GM21528 (cell line): ENCODE results near the gene DPPA3.
"Not testable (repeated sequence)": the region's sequence is repeated elsewhere in the genome, so short reads cannot be mapped to it uniquely, and the experiment has no call there.

Source experiments
- ATAC-seq: cut with Tn5 transposase; IDR thresholded peaks from one replicate; pipeline ENCODE4 v1.9.1; 2021; ENCODE audit warnings: mild to moderate bottlenecking, moderate library complexity; ENCODE audit not compliant: unreplicated experiment, low FRiP score

Gene DPPA3

DNA sequence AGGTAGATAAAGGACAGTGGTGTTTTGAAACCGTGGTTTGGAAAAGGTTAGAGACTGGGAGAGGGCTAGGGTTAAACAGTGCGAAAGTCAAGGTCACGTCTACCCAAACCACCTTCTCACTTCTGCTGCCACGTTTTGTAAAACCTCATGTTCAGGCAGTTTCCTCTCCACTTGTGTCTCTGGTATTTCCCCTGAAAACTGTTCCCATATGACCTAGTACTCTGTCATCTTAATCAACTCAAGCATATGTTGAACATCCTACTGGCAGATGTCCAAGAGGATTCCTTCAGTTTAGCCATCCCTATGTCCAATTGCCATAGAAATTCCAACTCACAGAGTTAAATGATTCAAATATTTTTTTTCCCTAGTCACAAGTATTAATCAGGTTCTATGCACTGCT is 18.5 kb downstream of the DPPA3 start:
- ATAC-seq = no peak

DNA sequence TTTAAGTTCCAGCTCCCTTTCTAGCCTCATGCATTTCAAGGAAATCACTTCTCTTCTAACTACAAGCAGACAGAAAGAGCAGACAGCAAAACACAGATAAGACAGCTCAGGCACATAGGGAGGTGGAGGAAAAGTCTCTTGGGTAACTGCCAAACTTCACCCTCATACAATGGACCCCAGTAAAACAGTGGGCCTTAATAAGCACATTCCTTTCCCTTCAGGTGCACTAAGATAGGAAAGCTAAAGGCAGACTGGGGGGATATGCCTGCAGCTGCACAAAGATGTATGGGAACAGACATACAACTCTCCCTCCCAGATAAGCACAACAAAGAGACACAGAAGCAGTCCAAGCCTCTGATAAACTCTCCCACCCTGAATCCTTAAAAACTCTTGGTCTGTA is 19.8 kb downstream of the DPPA3 start:
- ATAC-seq = not testable (repeated sequence)

DNA sequence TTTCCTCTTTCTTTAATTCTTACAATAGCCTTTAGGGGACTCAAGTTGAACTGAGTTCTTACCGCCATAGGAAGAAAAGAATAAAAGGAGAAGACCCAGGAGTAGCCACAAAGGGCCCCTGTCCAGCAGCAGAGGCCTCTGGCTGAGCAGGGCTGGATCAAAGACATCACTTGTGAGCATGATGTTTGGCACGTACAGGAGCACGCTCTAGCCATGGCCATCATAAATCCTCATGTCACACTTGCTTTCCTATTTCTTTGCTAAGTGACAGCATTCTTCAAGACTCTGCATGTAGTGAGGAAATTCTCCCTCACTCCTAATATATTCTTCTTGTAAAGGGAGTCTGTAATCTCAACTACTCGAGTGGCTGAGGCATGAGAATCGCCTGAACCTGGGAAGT is 20.3 kb downstream of the DPPA3 start:
- no peak for ATAC-seq

DNA sequence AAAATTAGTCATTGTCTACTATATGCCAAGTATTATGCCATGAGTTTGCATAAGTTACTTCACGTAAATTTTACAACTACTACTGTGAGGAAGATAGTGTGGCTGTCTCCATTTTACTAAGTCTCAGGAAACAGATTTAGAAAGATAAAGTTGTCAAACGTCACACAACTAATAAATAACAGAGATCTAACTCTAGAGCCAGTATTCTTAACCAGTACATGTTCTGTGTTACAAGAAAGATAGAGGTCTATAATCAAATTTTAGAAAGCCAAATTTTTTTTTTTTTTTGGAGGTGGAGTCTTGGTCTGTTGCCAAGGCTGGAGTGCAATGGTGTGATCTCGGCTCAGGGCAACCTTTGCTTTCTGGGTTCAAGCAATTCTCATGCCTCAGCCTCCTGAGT is 21.8 kb downstream of the DPPA3 start:
- no peak for ATAC-seq

DNA sequence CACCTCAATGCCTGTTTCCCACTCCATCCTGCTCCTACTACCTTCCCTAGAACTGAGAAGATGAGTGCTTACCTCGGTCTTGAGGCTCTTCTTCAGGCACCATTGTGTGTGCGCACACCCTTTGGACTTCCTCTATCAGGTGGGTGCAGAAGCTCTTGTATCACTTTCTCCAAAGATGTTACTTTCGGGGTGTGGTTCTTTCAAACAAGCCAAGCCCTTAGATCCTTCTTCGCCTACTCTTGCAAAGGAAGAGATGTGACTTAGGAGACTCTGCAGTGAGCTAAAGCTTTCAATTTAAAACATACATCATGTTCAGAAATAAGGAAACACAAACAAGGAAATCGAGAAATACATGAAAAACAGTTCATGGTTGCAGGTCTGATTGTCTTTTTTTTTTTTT is 36.0 kb downstream of the DPPA3 start, which contains the start of gene CLEC4C:
TSS of gene CLEC4C (minus strand) at position 130 of the 400 bp plus-strand sequence. CDS start at position 103, 27 bp downstream.
- no peak for ATAC-seq

DNA sequence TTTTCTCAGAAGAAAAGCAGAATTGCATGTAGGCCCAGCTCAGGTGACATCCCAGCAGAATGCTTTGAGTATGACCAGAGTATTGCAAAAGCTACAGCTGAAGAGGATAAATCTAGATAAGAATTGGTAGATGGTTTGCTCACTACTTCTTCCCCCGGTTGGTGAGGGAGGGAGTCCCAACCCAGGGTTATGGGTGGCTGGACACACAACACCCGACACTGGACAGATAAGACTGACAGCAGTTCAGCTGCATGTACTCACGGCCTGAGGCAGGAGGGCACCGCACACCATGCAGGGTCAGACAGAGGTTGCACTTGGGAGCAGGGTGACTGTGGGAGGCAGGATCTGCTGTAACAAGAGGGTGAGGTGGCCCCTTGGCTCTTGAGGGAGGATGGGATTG is 37.6 kb downstream of the DPPA3 start:
- no peak for ATAC-seq

DNA sequence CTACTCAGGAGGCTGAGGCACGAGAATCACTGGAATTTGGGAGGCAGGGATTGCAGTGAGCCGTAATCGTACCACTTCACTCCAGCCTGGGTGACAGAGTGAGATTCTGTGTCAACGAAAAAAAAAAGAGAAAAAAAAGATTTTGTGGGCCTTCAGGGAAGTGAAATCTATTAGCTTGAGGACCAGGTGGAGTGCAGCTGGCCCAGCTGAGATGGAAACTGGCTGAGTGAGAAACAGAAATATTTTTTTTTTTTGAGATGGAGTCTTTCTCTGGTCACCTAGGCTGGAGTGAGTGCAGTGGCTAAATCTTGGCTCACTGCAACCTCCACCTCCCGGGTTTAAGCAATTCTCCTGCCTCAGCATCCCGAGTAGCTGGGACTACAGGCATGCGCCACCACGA is 38.2 kb downstream of the DPPA3 start:
- no peak for ATAC-seq

DNA sequence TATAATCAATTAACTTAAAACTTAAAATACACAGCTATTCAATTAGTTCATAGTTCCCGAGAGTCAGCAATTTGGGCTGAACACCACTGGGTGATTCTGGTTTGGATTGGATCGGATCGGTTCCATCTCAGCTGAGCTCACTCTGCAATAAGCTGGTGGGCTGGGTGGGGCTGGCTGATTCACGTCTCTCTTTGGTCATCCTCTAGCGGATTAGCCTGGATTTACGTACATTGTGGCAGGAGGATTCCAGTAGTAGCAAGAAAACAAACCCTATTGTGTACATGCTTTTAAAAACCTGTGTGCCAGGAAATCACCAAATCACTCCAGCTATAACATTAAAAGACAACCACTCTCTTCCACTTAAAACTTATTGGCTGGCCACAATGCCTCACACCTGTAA is 39.1 kb downstream of the DPPA3 start:
- ATAC-seq = no peak

DNA sequence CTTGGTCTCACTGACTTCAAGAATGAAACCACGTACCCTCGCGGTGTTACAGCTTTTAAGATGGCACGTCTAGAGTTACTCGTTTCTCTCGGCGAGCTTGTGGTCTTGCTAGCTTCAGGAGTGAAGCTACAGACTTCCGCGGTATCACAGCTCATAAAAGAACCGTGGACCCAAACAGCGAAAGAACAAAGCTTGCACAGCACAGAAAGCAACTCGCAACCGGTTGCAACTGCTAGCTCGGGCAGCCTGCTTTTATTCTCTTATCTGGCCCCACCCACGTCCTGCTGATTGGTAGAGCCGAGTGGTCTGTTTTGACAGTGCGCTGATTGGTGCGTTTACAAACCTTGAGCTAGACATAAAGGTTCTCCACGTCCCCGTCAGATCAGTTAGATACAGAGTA is 40.2 kb downstream of the DPPA3 start:
- ATAC-seq = no peak

DNA sequence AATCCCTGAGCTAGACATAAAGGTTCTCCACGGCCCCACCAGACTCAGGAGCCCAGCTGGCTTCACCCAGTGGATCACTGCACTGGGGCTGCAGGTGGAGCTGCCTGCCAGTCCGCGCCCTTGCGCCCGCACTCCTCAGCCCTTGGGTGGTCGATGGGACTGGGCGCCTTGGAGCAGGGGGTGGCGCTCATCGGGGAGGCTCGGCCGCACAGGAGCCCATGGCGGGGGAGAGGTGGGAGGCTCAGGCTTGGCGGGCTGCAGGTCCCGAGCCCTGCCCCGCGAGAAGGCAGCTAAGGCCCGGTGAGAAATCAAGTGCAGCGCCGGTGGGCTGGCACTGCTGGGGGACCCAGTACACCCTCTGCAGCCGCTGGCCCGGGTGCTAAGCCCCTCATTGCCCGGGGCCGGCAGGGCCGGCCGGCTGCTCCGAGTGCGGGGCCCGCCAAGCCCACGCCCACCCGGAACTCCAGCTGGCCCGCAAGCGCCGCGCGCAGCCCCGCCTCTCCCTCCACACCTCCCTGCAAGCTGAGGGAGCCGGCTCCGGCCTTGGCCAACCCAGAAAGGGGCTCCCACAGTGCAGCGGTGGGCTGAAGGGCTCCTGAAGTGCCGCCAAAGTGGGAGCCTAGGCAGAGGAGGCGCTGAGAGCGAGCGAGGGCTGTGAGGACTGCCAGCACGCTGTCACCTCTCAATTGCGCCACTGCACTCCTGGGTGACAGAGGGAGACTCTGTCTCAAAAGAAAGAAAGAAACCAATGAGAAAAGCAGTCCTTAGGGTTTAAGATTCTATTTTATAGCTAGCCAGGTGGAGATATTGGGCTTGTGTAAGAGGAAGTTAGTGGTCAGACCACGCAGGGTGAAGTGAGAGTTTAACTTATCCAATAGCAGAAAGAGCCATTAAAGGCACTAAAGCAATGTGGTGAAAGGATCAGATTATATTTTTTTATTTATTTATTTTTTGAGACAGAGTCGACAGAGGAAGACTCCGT is 41.0 kb downstream of the DPPA3 start:
- not testable (repeated sequence) for ATAC-seq

DNA sequence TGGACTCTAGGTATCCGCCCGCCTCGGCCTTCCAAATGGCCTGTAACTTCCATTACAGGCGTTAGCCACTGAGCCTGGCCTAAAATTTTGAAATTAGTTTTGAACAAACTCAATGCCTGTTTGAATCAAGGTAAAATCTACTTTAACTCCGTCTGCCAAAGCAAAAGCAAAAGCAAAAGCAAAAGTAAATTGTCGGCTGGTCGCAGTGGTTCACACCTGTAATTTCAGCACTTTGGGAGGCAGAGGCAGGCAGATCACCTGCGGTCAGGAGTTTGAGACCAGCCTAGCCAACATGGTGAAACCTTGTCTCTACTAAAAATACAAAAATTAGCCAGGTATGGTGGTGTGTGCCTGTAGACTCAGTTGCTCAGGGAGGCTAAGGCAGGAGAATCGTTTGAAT is 44.4 kb downstream of the DPPA3 start:
- not testable (repeated sequence) for ATAC-seq

DNA sequence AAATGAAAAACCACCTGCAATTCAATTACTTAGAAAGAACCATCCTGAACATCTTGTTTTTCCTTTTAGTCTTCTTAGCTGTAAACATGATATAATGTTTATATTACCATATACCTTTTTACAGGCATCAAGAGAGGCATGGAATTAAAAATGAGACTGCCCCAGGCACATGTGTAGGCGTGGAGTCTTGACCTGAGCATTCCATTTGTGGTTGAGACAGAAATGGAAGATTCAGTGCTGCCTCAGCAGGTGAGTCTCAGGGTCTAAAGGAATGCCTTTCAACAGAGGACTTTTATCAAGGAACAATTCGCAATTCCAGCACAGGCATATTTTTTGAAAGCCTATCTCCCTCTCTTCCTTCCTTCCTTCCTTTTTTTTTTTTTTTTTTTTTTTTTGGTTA is 45.8 kb downstream of the DPPA3 start:
- ATAC-seq = no peak

DNA sequence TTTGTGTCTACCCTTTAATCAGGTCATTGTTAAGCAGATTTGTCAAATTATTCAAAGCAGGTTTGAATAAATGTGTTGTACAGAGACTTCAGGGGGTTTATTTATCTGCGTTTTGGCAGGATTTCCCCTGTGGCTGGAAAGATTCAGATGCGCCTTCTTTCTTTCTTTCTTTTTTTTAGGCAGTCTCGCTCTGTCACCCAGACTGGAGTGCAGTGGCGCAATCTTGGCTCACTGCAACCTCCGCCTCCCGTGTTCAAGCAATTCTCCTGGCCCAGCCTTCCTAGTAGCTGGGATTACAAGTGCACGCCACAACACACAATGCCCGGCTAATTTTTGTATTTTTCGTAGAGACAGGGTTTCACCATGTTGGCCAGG is 47.5 kb downstream of the DPPA3 start:
- ATAC-seq = no peak
